22Rv1 (cell line): ENCODE results near the gene MYO1D.

Experiments used
- H3K27ac ChIP-seq: fragments of 450-650 bp; 2 replicates; pipeline ENCODE4 v1.5.1; 2017
- ZFX ChIP-seq: fragments of 450-650 bp; IDR thresholded peaks from 2 replicates; pipeline ENCODE4 v1.6.1; 2017; ENCODE audit warnings: antibody characterized with exemption, borderline replicate concordance
- TF ChIP-seq, protein P1 (sequence below): fragments of 450-650 bp; IDR thresholded peaks from 2 replicates; pipeline ENCODE4 v1.5.1; 2017; ENCODE audit warnings: mild to moderate bottlenecking

Gene MYO1D

GRCh38 chr17:32486701-32487472, 390.0 kb downstream of the MYO1D start, which contains the start of gene CDK5R1:
CDK5R1 (plus strand) TSS chr17:32486993; CDS start chr17:32487621, 628 bp downstream.
- H3K27ac ChIP-seq, result peak within 1 kb of the TSS; percentile 88
- TF ChIP-seq, protein P1, sequence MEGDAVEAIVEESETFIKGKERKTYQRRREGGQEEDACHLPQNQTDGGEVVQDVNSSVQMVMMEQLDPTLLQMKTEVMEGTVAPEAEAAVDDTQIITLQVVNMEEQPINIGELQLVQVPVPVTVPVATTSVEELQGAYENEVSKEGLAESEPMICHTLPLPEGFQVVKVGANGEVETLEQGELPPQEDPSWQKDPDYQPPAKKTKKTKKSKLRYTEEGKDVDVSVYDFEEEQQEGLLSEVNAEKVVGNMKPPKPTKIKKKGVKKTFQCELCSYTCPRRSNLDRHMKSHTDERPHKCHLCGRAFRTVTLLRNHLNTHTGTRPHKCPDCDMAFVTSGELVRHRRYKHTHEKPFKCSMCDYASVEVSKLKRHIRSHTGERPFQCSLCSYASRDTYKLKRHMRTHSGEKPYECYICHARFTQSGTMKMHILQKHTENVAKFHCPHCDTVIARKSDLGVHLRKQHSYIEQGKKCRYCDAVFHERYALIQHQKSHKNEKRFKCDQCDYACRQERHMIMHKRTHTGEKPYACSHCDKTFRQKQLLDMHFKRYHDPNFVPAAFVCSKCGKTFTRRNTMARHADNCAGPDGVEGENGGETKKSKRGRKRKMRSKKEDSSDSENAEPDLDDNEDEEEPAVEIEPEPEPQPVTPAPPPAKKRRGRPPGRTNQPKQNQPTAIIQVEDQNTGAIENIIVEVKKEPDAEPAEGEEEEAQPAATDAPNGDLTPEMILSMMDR, result no peak
- no peak for TF ChIP-seq ZFX

DNA sequence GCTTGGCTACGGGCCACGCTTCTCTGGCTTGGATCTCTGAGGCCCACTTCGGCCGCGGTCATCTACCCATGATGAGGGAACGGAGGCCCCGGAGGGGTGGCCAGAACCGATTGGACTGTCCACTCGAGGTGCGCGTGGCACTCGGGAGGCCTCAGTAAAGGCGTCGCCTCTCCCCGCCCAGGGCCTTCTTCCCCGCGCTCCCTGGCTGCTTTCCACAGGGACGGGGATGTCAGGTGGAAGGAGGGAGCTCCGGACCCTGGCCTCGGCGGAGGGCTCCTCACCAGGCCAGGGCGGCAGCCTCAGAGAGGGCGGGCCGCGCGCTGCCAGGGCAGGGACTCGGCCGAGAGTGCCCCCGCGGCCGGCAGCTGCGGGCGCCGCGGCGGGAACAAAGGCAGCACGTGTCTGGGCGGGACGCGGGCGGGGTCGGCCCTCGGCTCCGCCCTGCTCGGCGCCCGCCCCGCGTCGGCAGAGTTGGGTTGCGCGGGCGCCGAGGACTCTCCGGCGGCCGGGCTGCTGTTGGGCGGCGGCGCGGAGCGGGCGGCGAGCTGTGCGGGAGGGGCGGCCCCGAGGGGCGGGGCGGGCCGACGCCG, 390.7 kb downstream of the MYO1D start:
- H3K27ac ChIP-seq, result peak overlapping the region; percentile 88
- no peak for TF ChIP-seq ZFX
- TF ChIP-seq, protein P1, result no peak

DNA sequence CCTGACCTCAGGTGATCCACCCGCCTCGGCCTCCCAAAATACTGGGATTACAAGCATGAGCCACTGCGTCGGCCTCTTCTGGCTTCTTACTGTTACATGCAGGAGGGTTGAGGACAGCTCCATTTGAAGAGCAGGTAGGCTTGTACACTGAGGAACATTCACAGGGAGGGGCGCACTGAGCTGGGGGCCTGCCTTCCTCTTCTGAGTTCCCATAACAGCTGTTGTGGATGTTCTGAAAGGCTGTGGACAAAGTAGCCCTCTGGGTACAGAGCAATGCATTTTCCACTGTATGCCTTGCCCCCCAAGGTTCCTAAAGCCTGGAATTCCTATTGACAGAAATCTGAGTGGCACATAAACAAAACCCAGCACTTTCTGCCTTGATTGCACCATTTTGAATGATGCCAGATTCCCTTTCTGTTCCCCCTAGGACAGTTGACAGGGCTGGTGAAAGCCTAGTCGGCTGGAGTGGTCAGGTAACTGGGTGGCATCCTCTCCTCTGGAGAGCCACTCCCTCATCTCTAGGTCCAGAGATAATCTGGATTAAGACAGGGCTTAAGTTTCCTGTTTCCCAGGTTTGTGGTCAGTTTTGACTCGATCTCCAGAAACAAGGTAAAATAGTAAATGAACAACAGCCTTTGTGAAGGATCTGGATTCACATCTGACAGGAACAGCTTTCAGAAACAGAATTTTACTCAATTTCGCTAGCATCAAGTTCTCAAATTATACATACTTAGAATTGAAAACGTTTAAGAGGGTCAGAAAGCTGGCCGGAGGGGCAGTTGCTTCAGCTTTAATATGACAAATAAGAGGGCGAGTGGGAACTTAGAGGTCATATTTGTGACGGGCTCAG, 391.4 kb downstream of the MYO1D start:
- TF ChIP-seq ZFX, result no peak
- TF ChIP-seq, protein P1, result no peak
- peak overlapping the region; percentile 88 for H3K27ac ChIP-seq

- TF ChIP-seq, protein P1, result no peak
- no peak for TF ChIP-seq ZFX
- H3K27ac ChIP-seq, result no peak overlapping the region
These were observed 392.3 kb downstream of the MYO1D start for GRCh38 chr17:32484628-32485027.

- peak overlapping the region; percentile 46; the same call in 1 of the 2 replicates for H3K27ac ChIP-seq
- TF ChIP-seq ZFX, result no peak
- TF ChIP-seq, protein P1, result no peak
These were observed 392.9 kb downstream of the MYO1D start for GRCh38 chr17:32484041-32484461.

- TF ChIP-seq, protein P1, result peak; percentile 54
- no peak for TF ChIP-seq ZFX
- peak overlapping the region; percentile 46; the same call in 1 of the 2 replicates for H3K27ac ChIP-seq
These were observed 393.4 kb downstream of the MYO1D start for GRCh38 chr17:32483451-32484019.
